Limb (tissue), 2 donors: ENCODE results near the gene CPA5.
"Not testable (repeated sequence)": the region's sequence is repeated elsewhere in the genome, so short reads cannot be mapped to it uniquely, and the experiment has no call there.

Source experiments
- DNase-seq, 2 donors: peaks; one replicate each; pipeline ENCODE4 v3.0.0-alpha.2; 2016; ENCODE audit errors: extremely low spot score in 2 of 2

Gene CPA5

GRCh38 chr7:130344271-130344866, at the start of gene CPA5:
Gene CPA5 (plus strand): TSS chr7:130344816. CDS start chr7:130346486, 1,670 bp downstream.
- DNase-seq = no peak

GRCh38 chr7:130296221-130296951, 48.2 kb upstream of the CPA5 start:
- DNase-seq = no peak

GRCh38 chr7:130297628-130298543, 46.7 kb upstream of the CPA5 start:
- DNase-seq = peak; percentile 67 to 86

- no peak for DNase-seq
Measured at GRCh38 chr7:130298544-130299326, 45.9 kb upstream of the CPA5 start.

- no peak for DNase-seq
Measured at GRCh38 chr7:130299866-130300265, 44.8 kb upstream of the CPA5 start.

GRCh38 chr7:130301501-130302020, 43.1 kb upstream of the CPA5 start:
- DNase-seq = no peak

GRCh38 chr7:130302649-130303048, 42.0 kb upstream of the CPA5 start:
- no peak for DNase-seq

GRCh38 chr7:130303127-130303526, 41.5 kb upstream of the CPA5 start:
- no peak for DNase-seq

GRCh38 chr7:130303551-130303950, 41.1 kb upstream of the CPA5 start:
- DNase-seq = no peak

- DNase-seq = no peak
Measured at GRCh38 chr7:130303982-130304381, 40.6 kb upstream of the CPA5 start.

- no peak for DNase-seq
Measured at GRCh38 chr7:130304878-130305277, 39.7 kb upstream of the CPA5 start.

GRCh38 chr7:130305433-130306042, 39.1 kb upstream of the CPA5 start:
- DNase-seq = peak in 1 of 2 donors; percentile 44

GRCh38 chr7:130309986-130310385, 34.6 kb upstream of the CPA5 start:
- DNase-seq = no peak

GRCh38 chr7:130314305-130314704, 30.3 kb upstream of the CPA5 start:
- DNase-seq = no peak

- no peak for DNase-seq
Measured at GRCh38 chr7:130319541-130319940, 25.1 kb upstream of the CPA5 start.

GRCh38 chr7:130321542-130322229, 22.9 kb upstream of the CPA5 start:
- DNase-seq = not testable (repeated sequence)

GRCh38 chr7:130322615-130323014, 22.0 kb upstream of the CPA5 start:
- no peak for DNase-seq

GRCh38 chr7:130324306-130324943, 20.2 kb upstream of the CPA5 start:
- DNase-seq = no peak

GRCh38 chr7:130329681-130330080, 14.9 kb upstream of the CPA5 start:
- no peak for DNase-seq
